Activated CD4-positive, alpha-beta T cell treated with anti-CD3 and anti-CD28 coated beads, Interleukin-10, Interleukin-2, amounts not matched to agents 100 ng/mL and 50 ng/mL, durations not matched to agents 16 hours and 8 hours (primary cell): ENCODE data around the gene MRLN.
A peak's percentile ranks its signal among the peaks of the same experiment; 100 is the strongest.
"Not testable (repeated sequence)": the region's sequence is repeated elsewhere in the genome, so short reads cannot be mapped to it uniquely, and the experiment has no call there.

Experiments
- DNase-seq: peaks from one replicate; pipeline ENCODE4 v3.0.0-alpha.2; 2020

MRLN gene

GRCh38 chr10:59753267-59753666 lies at the start of gene MRLN:
Gene MRLN, minus strand, starts transcription at chr10:59753455.
- DNase-seq: no peak

GRCh38 chr10:59801171-59801570 lies 47.9 kb upstream of the MRLN start:
- DNase-seq: no peak

GRCh38 chr10:59799421-59799820 lies 46.2 kb upstream of the MRLN start:
- DNase-seq: no peak

- no peak for DNase-seq
Measured at GRCh38 chr10:59793919-59794318, 40.7 kb upstream of the MRLN start.

DNA sequence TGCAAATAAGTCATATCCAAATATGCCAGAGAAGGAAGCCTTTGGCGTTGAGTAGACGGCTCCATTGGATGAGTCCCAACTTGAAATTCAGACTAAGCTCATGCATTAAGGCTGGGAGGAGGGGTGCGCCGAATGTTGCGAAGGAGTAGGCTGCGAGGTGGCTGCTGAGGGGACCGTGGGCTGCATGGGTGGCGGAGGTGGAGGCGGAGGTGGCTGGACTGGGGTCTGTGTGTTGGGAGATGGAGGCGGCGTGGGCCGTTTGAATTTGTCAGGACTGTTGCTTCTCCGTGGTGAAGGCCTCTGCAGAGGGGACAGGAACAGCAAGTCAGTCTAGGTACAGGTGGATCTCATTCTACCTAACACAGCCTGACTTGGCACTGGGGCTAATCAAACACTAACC lies 39.6 kb upstream of the MRLN start:
- no peak for DNase-seq

DNA sequence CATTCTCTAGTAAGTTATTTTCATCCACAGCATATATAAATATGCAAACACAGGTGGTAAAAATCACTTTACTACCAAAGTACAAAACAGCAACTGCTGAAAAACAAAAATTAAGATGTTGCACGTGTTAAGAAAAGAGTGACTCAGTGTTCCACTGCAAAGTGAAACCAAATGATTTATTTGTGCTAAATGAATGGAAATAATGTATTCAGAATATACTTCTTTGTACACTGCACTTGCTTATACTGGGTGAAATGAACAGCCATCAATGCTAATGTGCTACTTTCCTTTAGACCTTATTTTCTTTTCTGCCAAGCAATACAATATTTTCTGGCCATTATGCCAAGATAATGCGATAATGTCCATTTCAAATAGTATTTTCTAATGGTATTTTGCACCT lies 38.3 kb upstream of the MRLN start:
- peak; percentile 6 for DNase-seq

DNA sequence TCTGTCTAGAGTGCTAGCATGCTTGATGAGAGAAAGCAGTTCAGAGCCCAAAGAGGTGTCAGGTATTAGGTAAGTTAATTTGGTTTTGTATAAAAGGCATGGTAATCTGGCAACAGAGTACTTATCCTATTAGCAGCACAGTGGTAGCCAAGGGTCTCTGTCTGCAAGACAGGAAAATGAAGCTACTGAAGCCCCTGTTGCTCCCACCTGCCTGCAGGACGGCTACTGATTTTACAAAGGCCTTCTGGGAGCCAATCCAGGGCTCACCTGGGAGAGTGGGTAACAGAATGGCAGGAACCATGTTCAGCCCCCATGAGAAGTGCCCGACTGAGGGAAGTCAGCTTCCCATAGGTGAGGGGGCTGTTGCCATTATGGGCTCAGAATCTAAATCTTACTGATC lies 36.8 kb upstream of the MRLN start:
- DNase-seq: not testable (repeated sequence)

- not testable (repeated sequence) for DNase-seq
Measured at GRCh38 chr10:59788914-59789313, 35.7 kb upstream of the MRLN start.

DNA sequence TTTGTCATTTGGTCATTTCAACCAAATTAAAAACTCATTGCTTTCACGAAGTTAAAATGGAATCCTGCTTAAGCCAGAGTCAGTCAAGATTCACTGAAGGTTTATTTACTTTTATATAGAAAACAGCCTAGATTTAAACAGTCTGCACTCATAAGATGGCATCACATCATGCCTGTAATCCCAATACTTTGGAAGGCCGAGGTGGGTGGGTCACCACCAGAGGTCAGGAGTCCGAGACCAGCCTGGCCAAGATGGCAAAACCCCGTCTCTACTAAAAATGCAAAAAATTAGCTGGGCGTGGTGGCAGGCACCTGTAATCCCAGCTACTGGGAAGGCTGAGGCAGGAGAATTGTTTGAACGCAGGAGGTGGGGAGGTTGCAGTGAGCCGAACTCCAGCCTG lies 33.8 kb upstream of the MRLN start:
- not testable (repeated sequence) for DNase-seq

GRCh38 chr10:59785476-59785875 lies 32.2 kb upstream of the MRLN start:
- not testable (repeated sequence) for DNase-seq

GRCh38 chr10:59781511-59781910 lies 28.3 kb upstream of the MRLN start:
- no peak for DNase-seq

- DNase-seq: no peak
Measured at GRCh38 chr10:59779756-59780533, 26.7 kb upstream of the MRLN start.

DNA sequence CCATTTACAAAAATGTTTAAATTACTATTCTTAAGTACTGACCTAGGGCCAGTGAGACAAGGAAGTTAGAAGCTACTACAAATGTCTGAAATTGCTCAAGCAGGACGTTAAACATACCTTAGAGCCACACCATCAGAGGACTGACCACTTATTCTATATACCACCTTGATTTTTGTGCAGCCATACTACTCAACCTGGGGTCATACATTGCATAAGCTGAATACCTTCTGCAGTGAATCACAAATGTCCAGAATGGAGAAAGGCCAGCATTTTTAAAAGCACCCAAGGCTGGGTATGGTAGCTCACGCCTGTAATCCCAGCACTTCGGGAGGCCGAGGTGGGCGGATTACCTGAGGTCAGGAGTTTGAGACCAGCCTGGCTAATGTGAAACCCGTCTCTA lies 21.2 kb upstream of the MRLN start:
- no peak for DNase-seq

GRCh38 chr10:59773088-59773487 lies 19.8 kb upstream of the MRLN start:
- no peak for DNase-seq

- no peak for DNase-seq
Measured at GRCh38 chr10:59771162-59771807, 18.0 kb upstream of the MRLN start.

- no peak for DNase-seq
Measured at GRCh38 chr10:59770689-59771088, 17.4 kb upstream of the MRLN start.

- no peak for DNase-seq
Measured at GRCh38 chr10:59762505-59762904, 9.2 kb upstream of the MRLN start.

- no peak for DNase-seq
Measured at GRCh38 chr10:59757966-59758365, 4.7 kb upstream of the MRLN start.

DNA sequence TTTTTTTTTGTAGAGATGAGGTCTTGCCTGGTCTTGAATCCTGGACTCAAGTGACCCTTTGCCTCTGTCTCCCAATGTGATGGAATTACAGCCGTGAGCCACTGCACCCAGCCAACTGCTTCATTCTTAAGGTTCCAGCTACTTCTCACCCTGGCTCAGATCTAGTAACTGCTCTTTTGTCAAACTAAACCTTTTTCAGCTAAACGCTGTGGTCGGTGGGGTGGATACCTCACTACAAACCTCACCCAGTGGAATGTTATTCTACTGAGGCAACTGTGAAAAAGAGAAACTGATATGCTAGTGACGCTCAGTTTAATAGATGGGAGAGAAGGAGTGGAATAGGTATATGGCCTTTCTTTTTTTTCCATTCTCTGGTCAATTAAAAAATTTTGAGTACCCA lies 1.7 kb upstream of the MRLN start:
- DNase-seq: no peak

GRCh38 chr10:59752278-59752940 lies 846 bp downstream of the MRLN start:
- no peak for DNase-seq

- DNase-seq: no peak
Measured at GRCh38 chr10:59750155-59750945, 2.9 kb downstream of the MRLN start.

DNA sequence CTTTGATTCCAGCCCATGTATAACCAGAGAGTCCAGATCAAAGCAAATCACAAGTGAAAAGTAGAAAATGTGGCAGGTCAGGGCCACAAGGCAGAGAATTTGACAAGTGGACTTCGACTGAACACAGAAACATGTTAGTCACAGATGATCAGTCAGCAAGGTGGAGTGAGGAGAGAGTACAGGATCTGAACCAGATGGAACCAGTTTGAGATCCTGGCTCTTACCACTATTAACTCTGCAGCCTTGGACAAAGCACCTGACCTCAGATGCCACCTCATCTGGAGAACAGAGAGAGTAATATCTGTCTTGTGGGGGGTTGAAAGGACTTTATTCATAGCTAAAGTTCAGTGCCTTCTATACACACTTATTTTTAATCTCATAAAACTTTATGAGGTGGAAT lies 4.4 kb downstream of the MRLN start:
- DNase-seq: peak; percentile 8

GRCh38 chr10:59745163-59745650 lies 8.0 kb downstream of the MRLN start:
- no peak for DNase-seq
